HG03439 (cell line): ENCODE measurements around the gene TLR10.

Source experiments
- ATAC-seq: cut with Tn5 transposase; IDR thresholded peaks from one replicate; pipeline ENCODE4 v1.9.1; 2021; ENCODE audit warnings: mild to moderate bottlenecking, moderate library complexity; ENCODE audit not compliant: unreplicated experiment

Gene TLR10

DNA sequence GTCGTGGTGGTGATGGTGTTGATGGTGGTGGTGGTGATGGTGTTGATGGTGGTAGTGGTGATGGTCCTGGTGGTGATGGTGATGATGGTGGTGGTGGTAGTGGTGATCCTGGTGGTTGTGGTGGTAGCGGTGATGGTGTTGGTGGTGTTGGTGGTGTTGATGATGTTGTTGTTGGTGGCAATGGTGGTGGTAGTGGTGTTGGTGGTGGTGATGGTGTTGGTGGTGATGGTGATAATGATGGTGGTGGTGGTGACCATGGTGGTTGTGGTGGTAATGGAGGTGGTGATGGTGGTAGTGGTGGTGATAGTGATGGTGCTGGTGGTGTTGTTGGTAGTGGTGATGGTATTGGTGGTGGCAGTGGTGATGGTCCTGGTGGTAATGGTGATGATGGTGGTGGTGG is 49.1 kb downstream of the TLR10 start:
- ATAC-seq = no peak

DNA sequence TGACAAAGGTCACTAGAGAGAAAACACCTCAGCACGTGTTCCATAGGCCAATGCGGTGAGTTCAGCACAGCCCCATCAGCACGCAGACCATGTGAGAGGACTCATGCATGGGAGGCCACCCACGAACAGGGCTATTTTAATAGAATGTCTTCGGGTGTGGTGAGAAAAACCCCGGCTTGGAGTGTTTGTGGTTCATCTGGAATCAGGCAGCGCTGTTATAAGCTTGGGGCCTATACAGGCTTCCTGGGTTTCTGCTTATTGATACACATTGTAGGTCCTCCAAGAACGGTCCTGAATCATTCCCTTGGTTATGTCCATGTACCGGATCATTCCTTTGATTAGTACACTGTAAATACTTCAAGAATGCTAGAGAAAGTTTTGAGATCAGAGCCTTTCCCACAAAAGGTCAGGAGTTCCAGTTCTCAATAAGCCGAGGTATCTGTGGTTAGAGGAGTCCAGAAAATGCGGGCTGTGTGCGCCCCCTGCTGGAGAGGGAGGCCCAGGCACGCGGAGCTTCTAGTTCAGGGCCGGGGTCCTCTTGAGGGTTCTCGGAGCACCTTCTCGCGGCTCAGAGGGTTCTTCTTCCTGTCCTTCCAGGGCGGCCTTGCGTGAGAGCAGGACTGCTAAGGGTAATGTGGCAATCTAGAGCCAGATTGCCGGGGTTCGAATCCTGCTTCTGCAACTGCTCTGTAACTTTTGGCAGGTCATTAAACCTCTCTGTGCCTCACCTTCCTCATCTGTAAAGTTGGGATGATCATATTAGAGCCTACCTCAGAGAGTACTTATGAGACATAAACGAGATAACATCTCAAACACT is 51.8 kb downstream of the TLR10 start:
- peak; percentile 76 for ATAC-seq

DNA sequence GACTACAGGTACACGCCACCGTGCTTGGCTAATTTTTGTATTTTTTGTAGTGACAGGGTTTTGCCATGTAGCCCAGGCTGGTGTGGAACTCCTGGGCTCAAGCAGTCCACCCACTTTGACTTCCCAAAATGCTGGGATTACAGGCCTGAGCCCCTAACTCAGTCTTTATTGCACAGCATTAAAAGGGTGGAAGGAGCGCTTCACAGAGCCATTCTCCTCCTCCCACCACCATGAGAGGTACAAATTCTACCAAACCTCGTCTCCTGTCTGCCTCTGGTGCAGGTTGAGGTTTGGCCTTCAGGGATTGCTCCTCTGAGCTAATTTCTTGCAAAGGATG is 52.3 kb downstream of the TLR10 start:
- ATAC-seq = no peak

DNA sequence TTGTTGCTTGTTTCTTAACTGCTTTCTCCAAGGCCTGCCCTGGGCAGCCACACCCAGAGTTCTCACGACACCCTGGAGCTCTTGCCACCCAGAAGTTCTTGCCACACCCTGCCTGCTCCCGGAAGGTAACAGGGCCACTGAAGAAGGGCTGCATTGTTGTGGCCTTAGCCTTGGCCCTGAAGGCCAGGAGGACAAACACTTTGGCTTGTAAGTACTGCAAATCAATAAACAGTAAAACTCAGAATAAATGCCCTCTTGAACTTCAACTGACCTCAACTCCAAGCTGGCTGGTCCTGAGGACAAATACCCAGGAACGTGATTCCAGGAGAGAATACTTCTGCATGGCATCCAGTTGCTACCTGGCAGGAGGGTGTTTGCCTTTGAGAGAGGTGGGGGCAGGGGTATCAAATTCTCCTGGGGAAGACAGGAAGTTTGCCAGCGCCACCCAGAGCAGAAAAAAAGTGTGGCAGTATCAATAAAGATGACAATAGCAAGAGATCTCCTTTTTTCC is 54.1 kb downstream of the TLR10 start:
- ATAC-seq = no peak

DNA sequence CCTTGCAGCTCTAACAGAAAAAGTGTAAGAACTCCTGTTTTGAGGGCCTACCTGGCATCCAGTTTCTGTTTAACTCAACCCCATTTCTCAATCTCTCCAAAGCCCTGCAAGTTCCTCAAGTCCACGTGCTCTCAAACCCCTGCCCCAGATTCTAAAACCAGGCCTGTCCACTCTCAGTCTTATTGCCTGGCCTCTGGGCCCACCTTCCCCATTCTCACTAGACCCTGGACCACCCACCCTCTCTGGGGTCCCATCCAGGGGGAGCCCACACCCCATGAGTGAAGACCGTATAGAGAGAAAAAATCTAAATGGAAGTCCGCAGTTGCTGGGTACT is 58.3 kb downstream of the TLR10 start:
- no peak for ATAC-seq

DNA sequence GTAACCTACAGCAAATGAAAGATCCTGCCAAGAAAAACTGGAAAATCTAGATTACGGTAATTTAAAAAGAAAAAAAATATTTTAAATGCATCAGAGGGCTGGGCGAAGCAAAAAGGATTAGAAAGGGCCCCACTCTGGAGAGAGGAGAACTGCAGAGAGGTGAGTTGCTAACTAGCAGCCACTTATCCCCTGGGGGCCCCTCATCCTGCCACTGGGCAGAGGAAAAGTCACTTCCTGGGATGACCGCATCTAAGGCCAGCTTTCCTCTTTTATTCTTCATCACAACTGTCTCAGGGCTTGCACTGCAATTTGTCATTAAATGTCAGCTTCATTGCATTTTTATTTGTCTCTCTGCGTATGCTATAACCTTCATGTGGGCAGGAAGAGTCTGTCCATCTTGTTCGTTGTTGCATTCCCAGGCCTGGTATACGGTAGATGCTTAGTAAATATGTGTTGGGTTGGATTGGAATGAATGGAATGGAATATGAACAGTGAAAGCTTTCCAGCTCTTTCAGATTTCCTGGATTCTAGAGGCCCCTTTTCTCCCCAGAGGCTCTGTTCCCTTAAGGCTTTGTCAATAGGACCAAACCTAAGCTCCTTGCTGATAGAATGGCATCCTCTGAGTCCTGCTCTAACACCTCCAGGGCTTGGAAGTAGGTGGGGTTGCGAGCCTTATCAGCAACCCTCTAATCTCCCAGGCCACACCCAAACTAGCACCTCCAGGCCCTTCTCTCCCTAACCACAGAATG is 58.9 kb downstream of the TLR10 start:
- ATAC-seq = no peak

DNA sequence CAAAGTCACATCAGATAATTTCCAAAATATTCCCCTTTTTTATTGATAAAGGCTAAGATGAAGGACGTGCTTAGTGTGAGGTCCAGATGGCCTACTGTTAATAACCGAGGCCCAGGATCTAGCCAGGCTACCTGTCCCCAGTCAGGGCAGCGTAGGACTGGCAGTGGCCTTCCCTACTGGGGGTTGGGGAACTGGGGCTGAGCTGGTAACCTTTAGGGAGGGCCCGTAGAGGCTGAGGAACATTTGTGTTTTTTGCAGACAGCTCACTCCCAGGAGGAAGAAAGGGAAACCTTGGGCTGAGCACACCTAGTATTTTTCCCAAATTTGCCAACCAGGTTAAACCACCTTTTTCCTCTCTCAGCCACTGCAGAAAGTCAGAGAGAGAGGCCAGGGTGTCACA is 59.7 kb downstream of the TLR10 start:
- no peak for ATAC-seq
